ENCODE results near the gene RNH1. TPM values are rescaled to one million over a fixed set of nuclear protein-coding genes. Genes with fewer than 3 reads are reported as not detected.

RNH1 gene
- total RNA-seq, 1 experiment from 2014 or later, result 60.0 TPM

DNA sequence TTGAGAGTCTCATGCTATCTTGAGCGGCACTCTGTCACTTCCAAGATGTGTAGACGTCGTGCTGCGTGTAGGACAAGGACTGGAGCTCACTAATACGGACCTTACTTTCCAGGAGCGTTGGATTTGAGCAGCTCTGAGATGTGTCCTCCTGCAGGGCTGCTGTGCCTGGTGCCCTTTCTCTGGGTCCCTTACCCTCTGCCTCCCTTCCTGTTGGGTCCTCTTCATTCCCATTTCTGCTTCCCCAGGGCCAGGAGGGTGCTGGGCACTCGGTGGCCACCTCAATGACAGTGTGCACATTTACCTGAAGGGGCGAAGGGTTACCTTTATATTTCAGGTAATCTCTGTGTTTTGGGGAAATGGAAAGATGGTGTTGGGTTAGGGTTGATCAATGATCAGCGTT is 53.0 kb downstream of the RNH1 start:
- Histone ChIP-seq H3K56ac (ENCODE audit: insufficient read length, low read depth, low read length) (no peak overlapping the region), H3K79me2 (ENCODE audit: insufficient read depth, low read length) (peaks cover 17% of the 10 kb centered on the region; the same call in 1 of the 2 replicates), H4K91ac (ENCODE audit: insufficient read length, low read depth, low read length) (no peak overlapping the region), H3K27ac (ENCODE audit: insufficient read length, low read depth, low read length) (no peak overlapping the region), H3K14ac (ENCODE audit: insufficient read depth, low read length) (no peak overlapping the region), H3K23ac (ENCODE audit: insufficient read length, low read depth, low read length) (no peak overlapping the region), H2BK12ac (ENCODE audit: insufficient read length, low read depth, low read length) (no peak overlapping the region), H4K20me1 (ENCODE audit: control insufficient read depth, insufficient read depth, insufficient read length) (no peaks in the 10 kb centered on the region), H2BK5ac (ENCODE audit: insufficient read length, low read length) (no peak overlapping the region), H3K23me2 (ENCODE audit: insufficient read length, low read depth, low read length, poor library complexity, severe bottlenecking) (peaks cover 7% of the 10 kb centered on the region), H2AFZ (ENCODE audit: low read length) (no peak overlapping the region), H2BK120ac (ENCODE audit: low read depth, low read length, poor library complexity, severe bottlenecking) (no peak overlapping the region), H3K18ac (ENCODE audit: insufficient read length, low read depth, low read length) (no peak overlapping the region), H3K79me1 (ENCODE audit: insufficient read depth, low read depth, low read length, poor library complexity, severe bottlenecking) (peaks cover 7% of the 10 kb centered on the region), H2AK5ac (ENCODE audit: insufficient read length, low read length) (no peak overlapping the region), H2BK15ac (ENCODE audit: low read depth, low read length) (no peak overlapping the region), H3K4me2 (ENCODE audit: insufficient read depth, insufficient read length, low read length) (no peak overlapping the region), H3K4ac (ENCODE audit: low read depth, low read length) (no peak overlapping the region), H3T11ph (ENCODE audit: low read length) (no peak overlapping the region), H3K27me3 (ENCODE audit: insufficient read depth, low read length) (no peaks in the 10 kb centered on the region), H3K9ac (ENCODE audit: extremely low read depth, insufficient read length, low read length) (no peak overlapping the region), H3K4me1 (ENCODE audit: insufficient read depth, low read length) (no peaks in the 10 kb centered on the region), H2BK20ac (ENCODE audit: low read depth, low read length, poor library complexity, severe bottlenecking) (no peak overlapping the region), H4K8ac (replicated peaks; ENCODE audit: insufficient read length, low read depth, low read length) (no peak overlapping the region), H4K5ac (ENCODE audit: insufficient read length, low read depth, low read length) (no peak overlapping the region), H3K9me3 (ENCODE audit: control insufficient read depth, low read depth, low read length) (no peaks in the 10 kb centered on the region)
- no CpG with 5 or more reads among the region's 9 CpGs for WGBS (ENCODE audit: extremely low coverage, insufficient read length, low lambda C conversion rate)
- 0 out of 7 replicates have a peak overlapping the region, but pooled peaks of 2 of the 3 experiments have one; percentile 33 to 44 for H3K27ac Mint-ChIP-seq
- peaks cover 43 to 44% of the 10 kb centered on the region in 2 experiments for H3K4me1 Mint-ChIP-seq
- no peaks in the 10 kb centered on the region for H3K27me3 Mint-ChIP-seq (ENCODE audit: low read depth)
- no peak overlapping the region for H3K4me3 Mint-ChIP-seq
- TF ChIP-seq, protein P1, sequence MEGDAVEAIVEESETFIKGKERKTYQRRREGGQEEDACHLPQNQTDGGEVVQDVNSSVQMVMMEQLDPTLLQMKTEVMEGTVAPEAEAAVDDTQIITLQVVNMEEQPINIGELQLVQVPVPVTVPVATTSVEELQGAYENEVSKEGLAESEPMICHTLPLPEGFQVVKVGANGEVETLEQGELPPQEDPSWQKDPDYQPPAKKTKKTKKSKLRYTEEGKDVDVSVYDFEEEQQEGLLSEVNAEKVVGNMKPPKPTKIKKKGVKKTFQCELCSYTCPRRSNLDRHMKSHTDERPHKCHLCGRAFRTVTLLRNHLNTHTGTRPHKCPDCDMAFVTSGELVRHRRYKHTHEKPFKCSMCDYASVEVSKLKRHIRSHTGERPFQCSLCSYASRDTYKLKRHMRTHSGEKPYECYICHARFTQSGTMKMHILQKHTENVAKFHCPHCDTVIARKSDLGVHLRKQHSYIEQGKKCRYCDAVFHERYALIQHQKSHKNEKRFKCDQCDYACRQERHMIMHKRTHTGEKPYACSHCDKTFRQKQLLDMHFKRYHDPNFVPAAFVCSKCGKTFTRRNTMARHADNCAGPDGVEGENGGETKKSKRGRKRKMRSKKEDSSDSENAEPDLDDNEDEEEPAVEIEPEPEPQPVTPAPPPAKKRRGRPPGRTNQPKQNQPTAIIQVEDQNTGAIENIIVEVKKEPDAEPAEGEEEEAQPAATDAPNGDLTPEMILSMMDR (conservative IDR thresholded peaks at IDR 0.05), result no peak
- H3K36me3 Mint-ChIP-seq (ENCODE audit: insufficient read depth in 1 of 3, low read depth in 3 of 3), result peaks cover 16 to 46% (median 40%) of the 10 kb centered on the region in 3 experiments; a peak in 6 of 7 replicates
- DNase-seq, result no peak
- peaks cover 0 to 2% of the 10 kb centered on the region in 2 experiments; a peak in 1 of 5 replicates for H3K9me3 Mint-ChIP-seq
